GM18505 (cell line): ENCODE data around the gene PRR5L.

ENCODE experiments used
- ATAC-seq: cut with Tn5 transposase; IDR thresholded peaks from one replicate; pipeline ENCODE4 v1.9.1; 2021; ENCODE audit not compliant: unreplicated experiment
- POLR2A ChIP-seq: IDR thresholded peaks from 4 replicates; pipeline ENCODE4 v1.6.1; 2011; ENCODE audit warnings: borderline replicate concordance; ENCODE audit not compliant: insufficient read depth, insufficient read length; ENCODE audit errors: extremely low read depth

PRR5L gene

DNA sequence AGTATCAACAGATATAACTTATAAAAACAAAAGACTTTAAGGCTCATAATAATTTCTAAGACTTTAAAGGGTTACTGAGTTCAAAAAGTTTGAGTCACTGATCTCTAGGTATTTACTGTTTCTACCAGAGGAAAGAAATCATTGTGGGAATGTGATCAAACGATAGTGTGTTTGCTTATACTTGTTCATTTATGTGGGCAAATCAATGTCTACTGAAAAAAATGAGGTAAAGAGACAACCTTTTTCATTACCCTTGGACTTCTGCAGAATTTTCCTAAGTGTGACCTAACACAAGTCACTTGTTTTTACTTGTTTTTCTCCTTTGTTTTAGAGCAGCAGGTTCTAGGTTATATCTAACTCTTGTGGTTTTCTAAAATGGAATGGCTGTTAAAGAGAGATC, 65.4 kb downstream of the PRR5L start:
- TF ChIP-seq POLR2A: no peak
- no peak for ATAC-seq

DNA sequence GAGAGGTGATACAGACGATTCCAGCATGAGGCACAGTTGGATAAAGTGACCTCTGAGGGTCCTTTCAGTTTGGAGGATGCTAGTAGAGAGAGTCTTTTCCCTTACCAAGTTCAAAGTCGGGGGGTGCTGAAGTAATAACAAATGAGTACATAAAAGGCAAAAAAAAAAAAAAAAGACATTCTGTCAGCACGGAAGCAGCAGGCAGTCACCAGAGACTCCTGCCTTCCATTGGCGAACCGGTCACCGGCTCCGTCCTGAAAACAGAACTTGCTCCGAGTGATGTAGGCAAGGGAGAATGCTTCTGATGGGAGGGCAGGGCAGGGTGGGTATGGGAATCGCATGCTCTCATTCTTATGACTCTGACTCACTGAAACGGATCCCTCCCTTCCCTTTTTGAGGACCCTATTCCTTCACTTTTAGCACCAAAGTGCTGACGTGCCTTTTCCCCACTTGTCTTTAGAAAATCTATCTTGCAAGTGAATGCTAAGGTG, 65.9 kb downstream of the PRR5L start:
- no peak for ATAC-seq
- TF ChIP-seq POLR2A: no peak

DNA sequence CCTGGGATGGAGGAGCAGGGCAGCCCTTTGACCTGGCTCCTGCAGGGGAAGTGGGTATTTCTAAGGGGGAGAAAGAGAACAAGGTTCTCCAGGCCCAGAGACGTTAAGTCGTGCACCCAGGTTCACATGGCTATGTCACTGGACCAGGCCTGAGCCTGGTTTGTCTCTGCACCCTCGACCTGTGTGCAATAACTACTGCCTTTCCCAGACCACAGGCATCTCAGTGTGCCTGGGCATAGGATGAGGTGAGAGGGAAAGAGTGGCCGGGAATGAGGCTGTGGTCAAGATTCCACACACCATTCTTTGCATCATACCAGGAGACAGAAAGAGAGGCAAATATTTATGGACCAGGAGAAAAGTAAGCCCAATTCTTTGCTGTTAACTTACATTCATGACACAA, 66.8 kb downstream of the PRR5L start:
- ATAC-seq: no peak

DNA sequence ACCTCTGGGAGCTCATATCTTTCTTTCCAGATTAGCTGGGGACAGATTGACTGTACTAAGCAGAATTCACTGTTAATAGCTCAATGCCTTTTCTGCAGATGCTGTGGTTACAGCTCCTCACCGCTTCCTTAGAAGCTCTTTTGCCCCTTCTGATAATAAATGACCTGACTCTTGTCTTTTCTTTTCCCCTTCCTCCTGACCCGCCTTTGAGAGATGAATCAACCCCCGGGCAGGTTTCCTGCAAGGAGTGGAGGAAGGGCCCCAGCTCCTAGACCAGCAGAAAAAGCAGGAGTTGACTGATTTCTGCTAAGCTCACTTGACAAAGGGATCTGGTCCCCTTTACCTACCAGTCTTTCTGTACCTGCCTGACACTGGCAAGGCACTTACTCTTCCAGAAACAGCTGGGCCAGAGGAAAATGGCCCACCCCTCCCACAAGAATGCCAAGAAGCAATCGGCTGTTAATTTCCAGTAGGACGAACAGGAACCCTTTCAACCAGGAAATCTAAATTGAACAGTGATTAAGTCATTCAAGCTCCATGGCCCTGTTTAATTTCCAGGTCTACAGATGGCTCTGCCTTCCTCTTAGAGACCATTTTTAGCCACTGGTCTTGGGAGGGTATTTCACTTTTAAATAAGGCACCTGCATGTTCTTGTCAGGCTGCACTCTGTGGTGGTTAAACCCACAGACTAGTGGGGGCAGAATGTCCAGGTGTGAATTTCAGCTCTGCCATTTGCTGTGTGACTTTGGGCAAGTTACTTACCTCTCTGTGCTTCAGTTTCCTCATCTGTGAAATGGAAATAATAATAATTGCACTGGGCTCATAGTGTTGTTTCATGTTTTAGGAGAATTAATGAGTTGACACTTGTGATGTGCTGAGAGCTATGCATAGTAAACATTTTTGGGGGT, 67.5 kb downstream of the PRR5L start:
- TF ChIP-seq POLR2A: no peak
- ATAC-seq: no peak

More for the DNA sequence above, 66.8 kb downstream of the PRR5L start:
- no peak for TF ChIP-seq POLR2A

DNA sequence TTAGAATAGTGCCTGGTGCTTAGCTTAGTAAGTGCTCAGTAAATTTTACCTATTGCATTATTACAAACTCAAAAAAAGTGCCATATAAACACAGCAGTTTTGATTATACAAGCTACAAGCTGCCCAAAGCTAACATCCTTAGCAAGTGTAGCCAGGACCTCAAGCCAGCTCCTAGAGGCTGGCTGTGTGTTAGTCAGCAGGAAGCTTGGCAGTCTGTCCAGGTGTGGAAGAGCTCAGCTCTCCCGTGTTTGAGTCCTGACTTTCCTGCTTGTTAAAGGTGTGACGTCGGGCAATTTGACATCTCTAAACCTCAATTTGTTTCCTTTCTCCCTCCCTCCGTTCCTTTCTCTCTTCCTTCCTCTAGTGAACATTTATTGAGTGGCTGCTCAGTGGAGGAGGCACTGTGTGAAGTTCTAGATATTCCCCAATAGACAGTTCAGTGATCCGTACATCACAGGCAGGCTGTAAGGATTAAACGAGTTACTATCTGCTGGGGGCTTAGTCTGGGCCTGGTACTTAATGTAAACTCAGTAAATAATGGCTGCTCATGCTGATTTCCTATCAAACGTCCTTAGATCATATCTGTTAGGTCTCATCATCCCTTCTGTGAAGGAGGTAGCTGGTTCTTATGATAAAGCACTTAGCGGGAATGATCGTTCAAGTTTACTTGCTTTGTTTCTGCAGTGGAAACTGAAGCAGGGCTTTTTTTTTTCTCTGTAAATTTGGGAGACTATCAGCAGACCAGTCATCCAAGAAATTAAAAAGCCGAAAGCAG, 68.7 kb downstream of the PRR5L start:
- no peak for TF ChIP-seq POLR2A
- ATAC-seq: no peak

DNA sequence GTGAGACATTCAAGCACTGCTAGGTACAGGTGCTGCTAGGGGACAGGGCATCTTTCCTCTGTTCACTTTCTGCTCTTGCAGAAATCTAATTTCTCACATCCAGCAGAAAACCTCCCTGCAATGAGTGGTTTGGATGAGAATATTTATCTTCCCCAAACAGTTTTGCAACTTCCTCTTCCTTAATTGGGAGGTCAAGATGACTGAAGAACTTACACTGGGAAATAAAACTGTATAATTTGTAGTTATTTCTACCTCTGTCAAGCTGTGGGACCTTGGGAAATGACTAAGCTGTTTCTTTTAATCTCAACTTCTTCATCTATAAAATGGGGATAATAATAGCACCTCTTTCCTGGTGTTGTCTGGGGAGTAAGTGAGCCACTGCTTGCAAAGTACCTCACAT, 69.8 kb downstream of the PRR5L start:
- ATAC-seq: no peak
- TF ChIP-seq POLR2A: no peak

DNA sequence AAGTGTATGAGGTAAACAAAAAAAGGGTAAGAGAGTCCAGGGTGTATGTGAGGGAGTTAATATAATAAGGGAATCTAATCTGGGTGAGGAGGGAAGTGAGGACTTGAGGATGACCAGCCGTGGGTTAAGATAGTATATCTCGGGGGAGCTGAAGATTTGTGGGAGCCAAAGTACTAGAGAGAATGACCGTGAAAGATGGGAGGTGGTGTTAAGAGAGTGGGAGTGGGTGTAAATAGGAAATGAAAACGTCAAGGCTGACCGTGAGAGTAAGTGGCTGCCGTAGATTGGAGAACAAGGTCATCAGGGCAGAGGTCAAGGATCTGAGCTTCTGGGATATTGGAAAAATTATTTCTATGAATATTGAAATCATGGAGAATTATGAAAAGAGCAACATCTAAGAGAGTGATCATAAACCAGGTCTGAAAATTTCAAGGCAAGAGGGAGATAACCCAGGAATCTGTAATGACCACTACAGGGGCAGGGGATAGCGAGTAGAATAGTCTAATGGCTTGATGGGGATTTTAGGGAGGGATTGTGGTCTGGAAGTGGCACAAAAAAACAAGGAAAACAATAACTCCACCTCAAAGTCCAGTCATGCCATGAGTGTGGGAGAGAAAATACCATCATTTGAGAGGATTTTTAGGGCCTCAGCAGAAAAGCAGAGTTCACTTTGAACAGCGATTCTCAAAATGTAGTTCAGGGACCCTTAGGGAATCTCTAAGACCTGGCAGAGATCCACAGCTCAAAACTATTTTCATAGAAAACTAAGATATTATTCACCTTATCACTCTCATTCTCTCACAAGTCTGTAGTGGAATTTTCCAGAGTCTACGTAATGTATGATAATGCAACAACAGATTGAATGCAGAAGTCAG, 72.0 kb downstream of the PRR5L start:
- TF ChIP-seq POLR2A: no peak
- no peak for ATAC-seq

DNA sequence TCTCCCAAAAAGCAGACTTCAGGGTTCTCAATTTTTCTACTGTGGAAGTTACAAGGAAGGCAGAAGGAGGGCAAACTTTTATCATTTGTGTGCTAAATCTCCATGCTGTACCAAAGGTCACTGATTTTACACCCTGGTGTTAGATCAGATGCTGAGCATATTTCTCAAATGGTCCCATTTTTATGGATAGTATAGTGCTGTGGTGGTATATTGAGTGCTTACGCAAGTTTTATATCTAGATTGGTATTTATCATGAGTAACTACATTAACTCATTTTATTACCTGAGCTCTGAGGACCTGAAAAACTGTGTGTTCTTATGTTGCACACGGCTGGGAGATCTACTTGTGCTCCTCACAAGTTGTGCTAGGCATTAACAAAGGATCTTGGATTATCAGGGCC, 75.1 kb downstream of the PRR5L start:
- no peak for TF ChIP-seq POLR2A
- no peak for ATAC-seq

DNA sequence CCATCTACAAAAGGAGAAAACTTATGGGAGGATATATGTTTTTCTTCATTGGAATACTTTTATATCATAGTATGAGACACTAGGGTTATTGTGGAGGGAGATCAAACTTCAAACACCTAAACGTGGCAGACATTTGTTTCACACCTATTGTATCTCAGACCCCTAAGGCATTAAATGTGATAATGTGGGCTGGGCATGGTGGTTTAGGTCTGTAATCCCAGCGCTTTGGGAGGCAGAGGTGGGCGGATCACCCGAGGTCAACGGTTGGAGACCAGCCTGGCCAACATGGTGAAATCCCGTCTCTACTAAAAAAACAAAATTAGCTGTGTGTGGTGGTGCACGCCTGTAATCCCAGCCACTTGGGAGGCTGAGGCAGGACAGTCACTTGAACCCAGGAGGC, 75.5 kb downstream of the PRR5L start:
- TF ChIP-seq POLR2A: no peak
- no peak for ATAC-seq

DNA sequence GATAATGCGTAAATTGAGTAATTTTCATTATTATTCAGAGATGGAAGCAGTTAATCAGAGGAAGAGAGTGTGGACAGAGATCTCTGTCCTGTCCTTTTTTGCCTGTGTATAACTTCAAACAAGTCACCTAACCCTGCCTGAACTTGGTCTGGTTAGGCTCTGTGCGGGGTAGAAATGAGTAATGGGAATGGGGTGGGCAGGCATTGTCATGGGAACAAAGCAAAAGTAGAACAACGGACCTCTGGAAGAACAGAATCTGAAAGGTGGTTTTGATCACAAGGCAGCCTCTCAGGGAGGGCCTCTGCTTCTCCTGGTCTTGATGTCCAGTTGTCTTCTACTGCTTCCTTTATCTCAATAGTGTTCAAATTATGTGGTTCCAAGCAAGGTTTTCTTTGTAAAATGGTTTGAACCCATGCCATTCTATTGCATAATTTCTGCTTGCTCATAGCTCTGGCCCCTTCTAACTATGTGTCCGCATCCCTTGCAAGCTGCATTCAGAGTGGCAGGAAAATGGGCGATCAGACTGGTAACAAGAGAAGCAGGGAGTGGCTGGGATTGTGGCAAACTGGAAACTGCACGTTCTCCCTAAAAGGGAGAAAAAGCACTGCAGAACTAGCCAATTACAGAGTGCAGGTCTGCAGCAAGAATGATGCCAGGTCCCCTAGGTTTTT, 76.1 kb downstream of the PRR5L start:
- no peak for TF ChIP-seq POLR2A

DNA sequence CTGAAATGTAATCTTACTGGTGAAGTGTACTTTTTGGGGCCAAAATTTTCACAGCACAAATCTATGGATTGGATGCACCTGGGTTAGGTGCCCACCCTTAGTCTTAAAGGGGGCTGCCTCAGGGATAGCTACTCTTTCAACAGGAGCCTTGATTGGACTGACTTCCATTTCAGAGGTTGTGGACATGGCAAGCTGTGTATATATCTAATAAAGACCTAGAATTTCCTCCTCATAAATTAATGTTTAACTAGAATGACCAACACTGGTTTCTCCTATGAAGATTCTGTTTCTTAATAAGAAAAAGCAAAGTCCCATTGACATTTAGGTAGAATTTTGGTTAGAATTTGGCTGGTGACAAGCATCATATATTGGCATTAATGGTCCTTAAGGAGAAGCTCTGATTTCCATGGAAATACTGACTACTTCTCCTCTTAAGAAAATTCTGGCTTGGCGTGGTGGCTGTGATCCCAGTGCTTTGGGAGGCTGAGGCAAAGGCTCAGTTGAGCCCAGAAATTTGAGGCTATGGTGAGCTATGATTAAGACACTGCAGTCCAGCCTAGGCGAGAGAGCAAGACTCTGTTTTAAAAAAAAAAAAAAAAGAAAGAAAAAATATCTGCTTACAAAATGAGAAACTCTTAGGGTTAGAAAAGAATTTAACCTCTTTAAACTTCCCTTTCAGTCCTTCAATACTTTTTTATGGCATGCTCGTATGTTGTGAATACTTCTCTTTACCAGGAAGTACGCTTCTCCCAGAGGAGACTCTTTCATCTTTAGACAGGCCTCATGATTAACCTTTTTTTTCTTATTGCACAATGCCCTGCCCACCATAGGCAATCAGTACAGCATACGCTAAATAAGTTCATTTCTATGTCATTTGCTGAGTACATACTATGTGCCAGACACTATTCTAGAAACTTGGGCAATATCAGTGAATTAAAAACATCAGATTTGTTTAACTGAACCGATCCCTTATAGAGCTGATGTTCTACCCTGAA, 77.2 kb downstream of the PRR5L start:
- TF ChIP-seq POLR2A: no peak
- no peak for ATAC-seq

More for the DNA sequence above, 76.1 kb downstream of the PRR5L start:
- ATAC-seq: no peak
